OCI-LY1 (cell line): ENCODE measurements around the gene EYS.

ENCODE experiments used
- CTCF ChIP-seq: fragments of 200-600 bp; sonication (generic), shearing (Covaris generic); IDR thresholded peaks from 2 replicates; pipeline ENCODE4 v1.5.1; 2017; ENCODE audit warnings: mild to moderate bottlenecking, antibody characterized with exemption, low read length, moderate library complexity, mixed read lengths
- EZH2 ChIP-seq: fragments of 200-600 bp; sonication (generic), shearing (Covaris generic); IDR thresholded peaks from 2 replicates; pipeline ENCODE4 v1.8.0; 2017; ENCODE audit warnings: borderline replicate concordance, mixed run types, mild to moderate bottlenecking, antibody characterized with exemption, low read length, moderate library complexity, mixed read lengths

GRCh38 chr6:65745614-65746013 is 38.6 kb upstream of the EYS start:
- TF ChIP-seq CTCF (no peak), EZH2 (no peak)
